ENCODE data around the gene SCAMP4.

SCAMP4 gene

DNA sequence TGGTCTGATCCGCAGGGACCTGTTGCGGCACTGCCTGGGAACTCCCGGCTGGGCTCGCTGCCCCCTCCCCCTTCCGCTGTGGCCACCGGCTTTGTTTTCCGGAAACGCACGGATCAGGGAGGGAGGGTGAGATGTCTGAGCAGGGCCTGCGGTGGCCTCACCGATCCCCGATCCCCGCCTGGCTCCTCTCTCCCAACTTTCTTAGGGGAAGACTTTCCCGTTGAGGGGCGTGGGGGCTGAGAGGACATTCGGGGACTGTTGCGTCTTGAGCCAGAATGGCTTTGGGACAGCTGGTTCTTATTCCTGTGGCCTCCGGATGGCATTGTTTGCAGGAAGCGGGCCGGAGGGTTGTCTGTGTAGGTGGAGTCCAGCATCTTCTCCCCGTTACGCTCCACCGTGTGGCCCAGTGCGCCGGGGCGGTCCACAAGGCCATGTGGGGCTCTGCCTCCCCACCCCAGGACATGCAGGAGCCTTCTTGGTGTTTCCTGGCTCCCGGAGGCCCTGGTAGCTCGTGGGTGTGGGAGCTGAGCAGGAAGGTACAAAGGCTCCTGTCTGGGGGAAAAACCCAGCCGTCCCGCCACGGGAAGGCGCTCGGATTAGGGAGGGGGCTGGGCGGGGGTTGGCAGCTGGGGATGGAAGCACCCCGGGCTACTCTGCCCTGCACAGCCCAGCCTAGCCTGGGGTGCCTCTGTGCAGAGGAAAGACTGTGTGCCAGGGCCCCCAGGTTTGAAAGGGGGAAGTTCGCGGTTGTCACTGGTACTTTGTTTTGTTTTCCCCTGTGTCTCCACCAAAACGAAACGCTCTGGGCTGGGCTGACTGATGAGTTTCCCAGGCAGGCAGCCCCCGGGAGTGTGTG is 37.1 kb downstream of the SCAMP4 start:
- DNase-seq = peak; percentile 83

GRCh38 chr19:1942934-1943555 is 37.8 kb downstream of the SCAMP4 start:
- peak; percentile 19 for DNase-seq

DNA sequence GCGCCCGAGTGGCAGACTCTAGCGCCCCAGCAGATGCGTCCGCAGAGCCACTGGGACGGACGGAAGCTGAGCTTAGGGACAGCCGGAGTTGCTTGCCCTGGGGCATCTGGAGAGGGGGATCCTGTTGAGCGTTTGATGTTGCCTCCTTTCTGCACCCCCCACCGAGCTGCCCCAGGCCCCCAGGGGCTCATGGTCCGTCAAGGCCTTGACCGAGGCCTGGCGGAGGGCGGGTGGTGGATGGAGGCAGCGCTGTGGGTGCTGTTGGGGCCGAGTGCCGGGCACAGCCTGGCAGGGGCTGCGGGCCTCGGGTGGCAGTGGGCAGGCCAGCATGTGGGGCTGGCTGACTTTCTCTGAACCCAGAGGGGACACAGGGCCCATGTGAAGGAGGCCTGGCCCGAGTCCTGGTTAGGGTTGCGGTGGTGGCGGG is 38.5 kb downstream of the SCAMP4 start:
- DNase-seq = no peak

GRCh38 chr19:1944088-1944915 is 39.1 kb downstream of the SCAMP4 start:
- DNase-seq = no peak

GRCh38 chr19:1944916-1945561 is 39.8 kb downstream of the SCAMP4 start:
- DNase-seq = no peak

DNA sequence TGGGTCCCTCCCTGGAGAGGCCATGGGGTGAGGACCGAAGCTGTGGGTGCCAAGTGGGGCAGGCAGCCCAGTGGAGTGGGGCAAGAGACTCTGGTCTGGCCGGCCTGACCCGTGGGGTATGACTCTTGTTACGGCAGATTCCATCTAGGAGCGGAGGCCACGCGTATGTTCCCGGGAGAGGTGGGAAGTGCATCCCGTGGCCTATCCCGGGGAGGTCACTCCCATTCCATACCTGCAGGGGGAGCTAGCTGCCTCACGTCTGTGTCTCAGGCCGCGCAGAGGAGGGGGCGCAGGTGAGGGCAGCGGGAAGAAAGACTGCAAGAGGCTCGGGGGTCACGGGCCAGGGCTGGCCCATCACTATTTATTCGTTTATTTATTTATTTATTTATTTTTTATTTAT is 40.7 kb downstream of the SCAMP4 start:
- DNase-seq = no peak

- no peak for DNase-seq
Measured at GRCh38 chr19:1947651-1948209, 42.5 kb downstream of the SCAMP4 start.

GRCh38 chr19:1949304-1950101 is 44.3 kb downstream of the SCAMP4 start:
- DNase-seq = no peak

- no peak for DNase-seq
Measured at GRCh38 chr19:1950640-1951039, 45.4 kb downstream of the SCAMP4 start.

GRCh38 chr19:1952635-1953034 is 47.4 kb downstream of the SCAMP4 start:
- DNase-seq = no peak

- DNase-seq = no peak
Measured at GRCh38 chr19:1953037-1953436, 47.8 kb downstream of the SCAMP4 start.

DNA sequence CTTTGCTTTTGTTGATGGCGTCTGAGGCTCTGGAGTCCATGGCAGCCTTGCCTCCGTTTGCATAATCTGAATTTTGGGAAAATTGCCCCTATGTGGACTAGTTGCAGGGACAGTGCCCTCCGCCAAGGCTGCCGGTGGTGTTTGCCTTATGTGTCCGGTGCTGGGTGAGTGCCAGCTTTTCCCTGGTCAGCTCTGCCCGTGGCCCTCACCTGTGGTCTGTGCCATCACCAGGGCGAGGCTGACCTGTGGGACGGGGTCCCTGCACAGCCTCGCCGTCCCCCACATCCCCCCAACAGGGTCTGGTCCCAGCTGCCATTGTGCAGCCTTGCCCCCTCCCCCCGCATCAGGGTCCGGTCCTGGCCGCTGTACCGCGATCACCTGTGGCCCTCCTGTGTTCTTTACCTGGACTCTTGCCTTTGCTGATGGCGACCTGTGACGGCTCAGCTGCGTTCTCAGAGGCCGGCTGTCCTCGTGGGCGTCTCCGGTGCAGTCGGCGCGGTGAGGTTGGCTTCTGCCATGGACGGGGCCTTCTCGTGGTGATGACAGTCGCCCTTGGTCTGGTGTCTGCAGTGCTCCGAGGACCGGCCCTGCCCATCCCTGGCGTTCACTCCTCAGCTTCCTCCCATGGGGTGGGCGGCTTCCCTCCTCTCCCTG is 48.4 kb downstream of the SCAMP4 start:
- no peak for DNase-seq

DNA sequence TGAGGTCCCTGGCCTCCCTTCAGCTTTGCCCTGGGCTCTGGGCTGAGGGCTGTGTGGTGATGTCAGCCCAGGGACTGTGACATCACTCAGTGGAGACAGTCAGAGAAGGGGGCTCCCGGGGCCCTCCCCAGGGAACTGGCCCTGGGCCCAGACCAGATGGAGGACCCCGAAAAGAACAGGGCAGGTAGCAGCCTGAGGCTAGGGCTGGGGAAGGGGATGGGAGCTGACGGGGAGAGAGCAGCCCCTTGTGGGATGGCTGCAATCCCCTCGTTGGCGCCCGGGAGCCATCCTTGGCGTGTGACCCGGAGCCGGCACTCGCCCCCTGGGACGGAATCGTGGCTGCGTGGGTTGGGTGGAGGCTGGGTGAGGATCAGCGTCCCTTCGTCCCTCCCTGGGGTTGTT is 49.3 kb downstream of the SCAMP4 start:
- no peak for DNase-seq

- DNase-seq = no peak
Measured at GRCh38 chr19:1955171-1956121, 50.2 kb downstream of the SCAMP4 start.

DNA sequence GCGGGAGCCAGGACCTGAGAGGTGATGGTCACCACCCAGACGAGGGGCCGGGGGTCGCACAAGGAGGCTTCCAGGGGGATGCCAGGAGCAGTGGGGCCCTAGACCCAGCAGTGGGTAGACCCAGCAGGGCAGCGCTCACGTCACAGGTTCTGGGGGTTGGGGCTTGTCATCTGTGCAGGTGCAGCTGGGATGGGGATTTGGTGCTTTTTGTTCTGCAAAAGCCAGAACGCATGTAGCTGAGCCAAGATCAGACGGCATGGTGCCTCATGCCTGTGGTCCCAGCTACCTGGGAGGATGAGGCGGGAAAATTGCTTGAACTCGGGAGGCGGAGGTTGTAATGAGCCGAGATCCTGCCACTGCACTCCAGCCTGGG is 50.9 kb downstream of the SCAMP4 start:
- DNase-seq = no peak

- no peak for DNase-seq
Measured at GRCh38 chr19:1956868-1957492, 51.8 kb downstream of the SCAMP4 start.

DNA sequence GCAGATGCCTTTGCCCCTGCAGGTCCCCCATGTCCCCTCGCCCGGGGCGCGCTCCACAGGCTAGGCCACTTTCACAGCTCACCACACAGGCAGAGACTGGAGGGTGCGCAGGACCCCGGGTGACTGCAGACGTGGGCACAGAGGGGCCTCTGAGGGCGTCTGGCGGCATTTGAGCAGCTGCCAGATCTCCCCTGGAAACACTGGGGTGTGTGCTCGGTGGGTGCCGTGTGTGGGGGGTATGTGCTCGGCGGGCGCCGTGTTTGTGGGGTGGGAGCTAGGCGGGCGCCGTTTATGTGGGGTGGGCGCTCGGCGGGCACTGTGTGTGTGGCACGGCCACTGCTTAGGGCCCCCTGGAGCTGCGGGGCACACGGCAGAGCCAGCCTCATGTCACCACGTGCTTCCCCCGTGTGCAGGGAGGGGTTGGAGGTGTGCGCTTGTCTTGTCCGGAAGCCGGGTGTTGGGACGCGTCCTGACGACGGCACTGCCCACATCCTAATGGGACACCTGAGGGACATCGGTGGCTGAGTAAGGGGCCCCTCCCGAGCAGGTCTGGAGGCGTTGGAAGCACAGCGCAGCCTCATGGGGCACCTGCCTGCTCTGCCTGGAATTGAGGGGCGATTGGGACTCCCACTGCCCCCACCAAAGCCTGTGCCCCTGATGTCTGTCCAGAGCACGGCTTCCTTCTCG is 52.5 kb downstream of the SCAMP4 start:
- DNase-seq = no peak

- no peak for DNase-seq
Measured at GRCh38 chr19:1959928-1960589, 54.9 kb downstream of the SCAMP4 start.

All from RPMI8226 (cell line).